ENCODE results near the gene XPC. TPM values are rescaled to one million over a fixed set of nuclear protein-coding genes. Genes with fewer than 3 reads are reported as not detected.

Gene XPC
- total and polyA plus RNA-seq, 2 of the 8 experiments (the other 6 are each of a cell fraction or from before 2014, with no cell fraction given), result 8.8 to 27.3 TPM

DNA sequence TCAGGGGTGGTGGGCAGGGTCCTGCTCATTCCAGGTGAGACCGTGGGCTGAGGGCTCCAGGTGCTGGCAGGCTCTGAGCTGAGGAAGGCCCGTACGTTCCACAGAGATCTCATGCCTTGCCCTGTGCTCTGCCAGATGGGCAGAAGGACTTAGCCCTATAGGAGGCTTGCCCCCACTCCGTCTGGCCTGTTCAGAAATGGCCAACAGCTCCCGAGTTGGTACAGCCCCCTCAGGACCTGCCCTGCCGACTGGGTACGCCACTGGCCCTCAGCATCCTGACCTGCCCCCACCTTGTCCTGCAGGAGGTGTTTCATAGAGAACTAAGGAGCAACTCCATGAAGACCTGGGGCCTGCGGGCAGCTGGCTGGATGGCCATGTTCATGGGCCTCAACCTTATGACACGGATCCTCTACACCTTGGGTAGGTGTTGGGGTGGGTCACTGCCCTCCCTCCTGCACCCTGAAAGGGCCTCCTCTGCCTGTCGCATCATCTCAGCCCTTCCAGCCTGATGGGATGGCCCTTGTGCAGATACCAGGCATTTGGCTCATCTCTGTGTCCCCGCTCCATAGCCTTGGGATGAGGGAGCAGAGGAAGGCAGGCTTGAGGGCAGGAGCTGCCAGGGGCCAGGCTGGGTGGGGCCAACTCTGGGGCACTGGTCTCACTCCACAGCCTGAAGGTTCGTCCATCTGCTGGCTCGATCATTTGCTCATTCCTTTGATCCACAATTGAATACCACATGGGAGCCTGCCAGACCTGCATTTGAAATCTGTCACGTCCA lies 39.3 kb downstream of the XPC start (continued):
- TF ChIP-seq, protein P1, sequence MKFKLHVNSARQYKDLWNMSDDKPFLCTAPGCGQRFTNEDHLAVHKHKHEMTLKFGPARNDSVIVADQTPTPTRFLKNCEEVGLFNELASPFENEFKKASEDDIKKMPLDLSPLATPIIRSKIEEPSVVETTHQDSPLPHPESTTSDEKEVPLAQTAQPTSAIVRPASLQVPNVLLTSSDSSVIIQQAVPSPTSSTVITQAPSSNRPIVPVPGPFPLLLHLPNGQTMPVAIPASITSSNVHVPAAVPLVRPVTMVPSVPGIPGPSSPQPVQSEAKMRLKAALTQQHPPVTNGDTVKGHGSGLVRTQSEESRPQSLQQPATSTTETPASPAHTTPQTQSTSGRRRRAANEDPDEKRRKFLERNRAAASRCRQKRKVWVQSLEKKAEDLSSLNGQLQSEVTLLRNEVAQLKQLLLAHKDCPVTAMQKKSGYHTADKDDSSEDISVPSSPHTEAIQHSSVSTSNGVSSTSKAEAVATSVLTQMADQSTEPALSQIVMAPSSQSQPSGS (IDR thresholded peaks at IDR 0.05; ENCODE audit: low read length), result no peak
- no peak for TF ChIP-seq SP4 (IDR thresholded peaks at IDR 0.05; ENCODE audit: low read length)
- no peak for TF ChIP-seq EP300 (IDR thresholded peaks at IDR 0.05; ENCODE audit: borderline replicate concordance in 1 of 2, low read depth in 2 of 2, low read length in 2 of 2)
- TF ChIP-seq, protein P2, sequence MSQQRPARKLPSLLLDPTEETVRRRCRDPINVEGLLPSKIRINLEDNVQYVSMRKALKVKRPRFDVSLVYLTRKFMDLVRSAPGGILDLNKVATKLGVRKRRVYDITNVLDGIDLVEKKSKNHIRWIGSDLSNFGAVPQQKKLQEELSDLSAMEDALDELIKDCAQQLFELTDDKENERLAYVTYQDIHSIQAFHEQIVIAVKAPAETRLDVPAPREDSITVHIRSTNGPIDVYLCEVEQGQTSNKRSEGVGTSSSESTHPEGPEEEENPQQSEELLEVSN (IDR thresholded peaks at IDR 0.05), result no peak
- TF ChIP-seq, protein P3, sequence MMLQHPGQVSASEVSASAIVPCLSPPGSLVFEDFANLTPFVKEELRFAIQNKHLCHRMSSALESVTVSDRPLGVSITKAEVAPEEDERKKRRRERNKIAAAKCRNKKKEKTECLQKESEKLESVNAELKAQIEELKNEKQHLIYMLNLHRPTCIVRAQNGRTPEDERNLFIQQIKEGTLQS (IDR thresholded peaks at IDR 0.05; ENCODE audit: insufficient read depth, low read depth, low read length), result no peak
- no peak for TF ChIP-seq HDAC6 (IDR thresholded peaks at IDR 0.05; ENCODE audit: low read depth, low read length)
- TF ChIP-seq, protein P4, sequence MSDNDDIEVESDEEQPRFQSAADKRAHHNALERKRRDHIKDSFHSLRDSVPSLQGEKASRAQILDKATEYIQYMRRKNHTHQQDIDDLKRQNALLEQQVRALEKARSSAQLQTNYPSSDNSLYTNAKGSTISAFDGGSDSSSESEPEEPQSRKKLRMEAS (IDR thresholded peaks at IDR 0.05), result no peak
- no peak for TF ChIP-seq RXRA (IDR thresholded peaks at IDR 0.05; ENCODE audit: insufficient read depth, low read depth, low read length)
- no peak for TF ChIP-seq EGR1 (IDR thresholded peaks at IDR 0.05; ENCODE audit: borderline replicate concordance, low read depth, low read length)

Data from H1 (cell line).